Activated CD4-positive, alpha-beta memory T cell treated with anti-CD3 and anti-CD28 coated beads for 36 hours (primary cell): ENCODE data around the gene KRTAP5-7. TPM values are rescaled to one million over a fixed set of nuclear protein-coding genes. Genes with fewer than 3 reads are reported as not detected.
"Not testable (repeated sequence)": the region's sequence is repeated elsewhere in the genome, so short reads cannot be mapped to it uniquely, and the experiment has no call there.

Experiments used
- CTCF ChIA-PET: fragments of 350-600 bp; sonication (Branson Sonifier 250); formaldehyde crosslinking; loops from one replicate; lab custom pipeline; 2021; ENCODE audit warnings: antibody characterized with exemption, inconsistent platforms; lab: Charles Lee
- POLR2A ChIA-PET: fragments of 350-600 bp; sonication (Branson Sonifier 250); formaldehyde crosslinking; loops from one replicate; lab custom pipeline; 2021; ENCODE audit warnings: antibody characterized with exemption; lab: Charles Lee
- DNase-seq: peaks from one replicate; pipeline ENCODE4 v3.0.0-alpha.2; 2020
- H3K27ac Mint-ChIP-seq: one replicate; pipeline ENCODE4 v1.8.0; 2021; ENCODE audit warnings: mixed read lengths
- H3K27me3 Mint-ChIP-seq: one replicate; pipeline ENCODE4 v1.8.0; 2021; ENCODE audit warnings: mixed read lengths
- H3K36me3 Mint-ChIP-seq: one replicate; pipeline ENCODE4 v1.8.0; 2021; ENCODE audit warnings: mixed read lengths
- H3K4me1 Mint-ChIP-seq: one replicate; pipeline ENCODE4 v1.8.0; 2021; ENCODE audit warnings: low read depth, mixed read lengths
- H3K4me3 Mint-ChIP-seq: one replicate; pipeline ENCODE4 v1.8.0; 2021; ENCODE audit warnings: mild to moderate bottlenecking, mixed read lengths
- H3K9me3 Mint-ChIP-seq: one replicate; pipeline ENCODE4 v1.8.0; 2021; ENCODE audit warnings: mixed read lengths
- intact Hi-C: fragments of 100-400 bp; cut with micrococcal nuclease; formaldehyde crosslinking; loops from one replicate; pipeline ENCODE4 v1.15.1; 2023
- total RNA-seq, 2 experiments: library from RNA; stranded (reverse); gene quantifications; one replicate each; pipeline ENCODE4 v1.2.3, GENCODE V29; 2021

KRTAP5-7 gene
- total RNA-seq, result not detected

- peaks cover 10% of the 10 kb centered on the region for H3K27me3 Mint-ChIP-seq
- H3K36me3 Mint-ChIP-seq, DNase-seq, H3K4me3 Mint-ChIP-seq, H3K4me1 Mint-ChIP-seq, H3K27ac Mint-ChIP-seq, POLR2A ChIA-PET, intact Hi-C loops, H3K9me3 Mint-ChIP-seq, CTCF ChIA-PET: not testable (repeated sequence)
Observed at GRCh38 chr11:71526796-71527575, at the start of gene KRTAP5-7. Gene KRTAP5-7, plus strand, starts transcription at chr11:71527267. Its CDS starts 34 bp downstream, at chr11:71527301.

GRCh38 chr11:71477641-71478527 lies 49.2 kb upstream of the KRTAP5-7 start:
- H3K4me3 Mint-ChIP-seq, result no peak overlapping the region
- H3K36me3 Mint-ChIP-seq, result peaks cover 48% of the 10 kb centered on the region
- intact Hi-C loops, result no loop called here
- CTCF ChIA-PET, result no interaction called here
- no peak overlapping the region for H3K27ac Mint-ChIP-seq
- H3K4me1 Mint-ChIP-seq, result no peaks in the 10 kb centered on the region
- no peak for DNase-seq
- H3K9me3 Mint-ChIP-seq, result no peaks in the 10 kb centered on the region
- POLR2A ChIA-PET, result no interaction called here
- no peaks in the 10 kb centered on the region for H3K27me3 Mint-ChIP-seq

- H3K4me1 Mint-ChIP-seq, result no peaks in the 10 kb centered on the region
- intact Hi-C loops, result no loop called here
- peaks cover 51% of the 10 kb centered on the region for H3K36me3 Mint-ChIP-seq
- ChIA-PET CTCF (no interaction called here), POLR2A (no interaction called here)
- no peaks in the 10 kb centered on the region for H3K27me3 Mint-ChIP-seq
- H3K9me3 Mint-ChIP-seq, result no peaks in the 10 kb centered on the region
- no peak overlapping the region for H3K4me3 Mint-ChIP-seq
- no peak for DNase-seq
- H3K27ac Mint-ChIP-seq, result no peak overlapping the region
Observed at GRCh38 chr11:71478528-71478840, 48.6 kb upstream of the KRTAP5-7 start.

- peaks cover 66% of the 10 kb centered on the region for H3K36me3 Mint-ChIP-seq
- no peaks in the 10 kb centered on the region for H3K4me1 Mint-ChIP-seq
- intact Hi-C loops, result no loop called here
Observed at GRCh38 chr11:71481101-71481960, 45.7 kb upstream of the KRTAP5-7 start.

GRCh38 chr11:71482216-71482615 lies 44.9 kb upstream of the KRTAP5-7 start:
- Mint-ChIP-seq H3K4me3 (no peak overlapping the region), H3K4me1 (peaks cover 2% of the 10 kb centered on the region), H3K36me3 (peaks cover 66% of the 10 kb centered on the region), H3K27me3 (no peaks in the 10 kb centered on the region), H3K9me3 (no peaks in the 10 kb centered on the region), H3K27ac (no peak overlapping the region)
- intact Hi-C loops, result no loop called here
- ChIA-PET CTCF (no interaction called here), POLR2A (no interaction called here)
- DNase-seq, result no peak

More at GRCh38 chr11:71481101-71481960, 45.7 kb upstream of the KRTAP5-7 start:
- Mint-ChIP-seq H3K9me3 (no peaks in the 10 kb centered on the region), H3K27ac (no peak overlapping the region), H3K27me3 (no peaks in the 10 kb centered on the region), H3K4me3 (no peak overlapping the region)
- no peak for DNase-seq
- ChIA-PET CTCF (no interaction called here), POLR2A (no interaction called here)

- no peak overlapping the region for H3K27ac Mint-ChIP-seq
- no peak overlapping the region for H3K4me3 Mint-ChIP-seq
- no peak for DNase-seq
- ChIA-PET POLR2A (no interaction called here), CTCF (no interaction called here)
- peaks cover 3% of the 10 kb centered on the region for H3K4me1 Mint-ChIP-seq
- intact Hi-C loops, result no loop called here
- no peaks in the 10 kb centered on the region for H3K9me3 Mint-ChIP-seq
- no peaks in the 10 kb centered on the region for H3K27me3 Mint-ChIP-seq
- peaks cover 63% of the 10 kb centered on the region for H3K36me3 Mint-ChIP-seq
Observed at GRCh38 chr11:71482746-71483364, 44.2 kb upstream of the KRTAP5-7 start.

- intact Hi-C loops, result no loop called here
- H3K4me1 Mint-ChIP-seq, result peaks cover 11% of the 10 kb centered on the region
- H3K9me3 Mint-ChIP-seq, result no peaks in the 10 kb centered on the region
- ChIA-PET POLR2A (no interaction called here), CTCF (no interaction called here)
- DNase-seq, result no peak
- H3K27ac Mint-ChIP-seq, result no peak overlapping the region
- H3K27me3 Mint-ChIP-seq, result no peaks in the 10 kb centered on the region
- H3K36me3 Mint-ChIP-seq, result peaks cover 60% of the 10 kb centered on the region
- H3K4me3 Mint-ChIP-seq, result no peak overlapping the region
Observed at GRCh38 chr11:71483692-71484091, 43.4 kb upstream of the KRTAP5-7 start.

- CTCF ChIA-PET, result no interaction called here
- no peaks in the 10 kb centered on the region for H3K9me3 Mint-ChIP-seq
- DNase-seq, result no peak
- H3K27ac Mint-ChIP-seq, result no peak overlapping the region
- intact Hi-C loops, result loop anchor here (5.0 kb wide), 1 partner anchor 32 kb away; the partner anchor contains the start of gene NADSYN1
- H3K4me3 Mint-ChIP-seq, result no peak overlapping the region
- peaks cover 59% of the 10 kb centered on the region for H3K36me3 Mint-ChIP-seq
- POLR2A ChIA-PET, result no interaction called here
- H3K27me3 Mint-ChIP-seq, result no peaks in the 10 kb centered on the region
- H3K4me1 Mint-ChIP-seq, result peaks cover 19% of the 10 kb centered on the region
Observed at GRCh38 chr11:71484248-71485062, 42.6 kb upstream of the KRTAP5-7 start.

GRCh38 chr11:71485063-71485399 lies 42.0 kb upstream of the KRTAP5-7 start:
- H3K4me3 Mint-ChIP-seq, result no peak overlapping the region
- peaks cover 56% of the 10 kb centered on the region for H3K36me3 Mint-ChIP-seq
- intact Hi-C loops, result loop anchor here (5.0 kb wide), 1 partner anchor 33 kb away; the partner anchor contains the start of gene NADSYN1
- H3K27ac Mint-ChIP-seq, result no peak overlapping the region
- H3K9me3 Mint-ChIP-seq, result no peaks in the 10 kb centered on the region
- DNase-seq, result no peak
- H3K4me1 Mint-ChIP-seq, result peaks cover 23% of the 10 kb centered on the region
- ChIA-PET CTCF (no interaction called here), POLR2A (no interaction called here)
- H3K27me3 Mint-ChIP-seq, result no peaks in the 10 kb centered on the region

GRCh38 chr11:71485466-71485865 lies 41.6 kb upstream of the KRTAP5-7 start:
- Mint-ChIP-seq H3K36me3 (peaks cover 57% of the 10 kb centered on the region), H3K4me1 (peaks cover 25% of the 10 kb centered on the region), H3K27me3 (no peaks in the 10 kb centered on the region), H3K4me3 (no peak overlapping the region), H3K9me3 (no peaks in the 10 kb centered on the region), H3K27ac (no peak overlapping the region)
- POLR2A ChIA-PET, result no interaction called here
- CTCF ChIA-PET, result no interaction called here
- intact Hi-C loops, result loop anchor here (5.0 kb wide), 1 partner anchor 33 kb away; the partner anchor contains the start of gene NADSYN1
- DNase-seq, result no peak

GRCh38 chr11:71486320-71486719 lies 40.7 kb upstream of the KRTAP5-7 start:
- H3K27ac Mint-ChIP-seq, result no peak overlapping the region
- CTCF ChIA-PET, result no interaction called here
- H3K36me3 Mint-ChIP-seq, result peaks cover 59% of the 10 kb centered on the region

More at GRCh38 chr11:71486320-71486719, 40.7 kb upstream of the KRTAP5-7 start:
- Mint-ChIP-seq H3K4me1 (peaks cover 25% of the 10 kb centered on the region), H3K4me3 (no peak overlapping the region), H3K9me3 (no peaks in the 10 kb centered on the region), H3K27me3 (no peaks in the 10 kb centered on the region)
- no peak for DNase-seq
- intact Hi-C loops, result loop anchor here (5.0 kb wide), 1 partner anchor 34 kb away; the partner anchor contains the start of gene NADSYN1
- POLR2A ChIA-PET, result no interaction called here
